OCI-LY1 (cell line): ENCODE results near the gene TSC22D1.

Experiments
- H2AFZ ChIP-seq: fragments of 200-600 bp; sonication (generic), shearing (Covaris generic); 2 replicates; pipeline ENCODE4 v1.6.0; 2014; ENCODE audit warnings: antibody characterized with exemption, mild to moderate bottlenecking, low read length
- H3F3A ChIP-seq: fragments of 200-600 bp; sonication (generic), shearing (Covaris generic); 2 replicates; pipeline ENCODE4 v1.6.0; 2014; ENCODE audit warnings: mild to moderate bottlenecking, antibody characterized with exemption, low read length, moderate library complexity; ENCODE audit not compliant: insufficient read depth
- H3K27ac ChIP-seq: fragments of 200-600 bp; sonication (generic); 2 replicates; pipeline ENCODE4 v1.5.1; 2014; ENCODE audit warnings: low read length, mixed run types, mild to moderate bottlenecking, low read depth; ENCODE audit not compliant: poor library complexity, severe bottlenecking
- H3K27me3 ChIP-seq: fragments of 200-600 bp; sonication (generic); 2 replicates; pipeline ENCODE4 v1.6.0; 2014; ENCODE audit warnings: antibody characterized with exemption, mild to moderate bottlenecking, low read length, moderate library complexity; ENCODE audit not compliant: insufficient read depth
- H3K36me3 ChIP-seq: fragments of 200-600 bp; sonication (generic); 2 replicates; pipeline ENCODE4 v1.6.1; 2014; ENCODE audit warnings: mild to moderate bottlenecking, antibody characterized with exemption, low read length, moderate library complexity, mixed read lengths; ENCODE audit not compliant: insufficient read depth
- H3K4me1 ChIP-seq: fragments of 200-600 bp; sonication (generic); 2 replicates; pipeline ENCODE4 v1.5.1; 2014; ENCODE audit warnings: mild to moderate bottlenecking, low read length, moderate library complexity; ENCODE audit not compliant: insufficient read depth, severe bottlenecking
- H3K4me2 ChIP-seq: fragments of 200-600 bp; sonication (generic), shearing (Covaris generic); 2 replicates; pipeline ENCODE4 v1.6.1; 2014; ENCODE audit warnings: low read length
- H3K4me3 ChIP-seq: fragments of 200-600 bp; sonication (generic); 2 replicates; pipeline ENCODE4 v1.5.1; 2014; ENCODE audit warnings: low read length, low read depth, mild to moderate bottlenecking, mixed read lengths; ENCODE audit not compliant: poor library complexity, severe bottlenecking
- H3K79me2 ChIP-seq: fragments of 200-600 bp; shearing (Covaris generic); 2 replicates; pipeline ENCODE4 v1.6.1; 2016; ENCODE audit warnings: mixed run types, low read length, mixed read lengths; ENCODE audit not compliant: insufficient read depth
- H3K9ac ChIP-seq: fragments of 200-600 bp; sonication (generic), shearing (Covaris generic); 2 replicates; pipeline ENCODE4 v1.6.1; 2014; ENCODE audit warnings: mild to moderate bottlenecking, low read length, mixed read lengths
- H3K9me2 ChIP-seq: fragments of 200-600 bp; sonication (generic), shearing (Covaris generic); 2 replicates; pipeline ENCODE4 v1.6.1; 2014; ENCODE audit warnings: low read depth, mild to moderate bottlenecking, low read length, mixed read lengths
- H3K9me3 ChIP-seq: fragments of 200-600 bp; shearing (Covaris generic); 2 replicates; pipeline ENCODE4 v1.6.1; 2014; ENCODE audit warnings: low read length, mixed read lengths
- H4K20me1 ChIP-seq: fragments of 200-600 bp; sonication (generic), shearing (Covaris generic); 2 replicates; pipeline ENCODE4 v1.6.0; 2016; ENCODE audit warnings: mild to moderate bottlenecking, low read length; ENCODE audit not compliant: insufficient read depth
- CTCF ChIP-seq: fragments of 200-600 bp; sonication (generic), shearing (Covaris generic); IDR thresholded peaks from 2 replicates; pipeline ENCODE4 v1.5.1; 2017; ENCODE audit warnings: mild to moderate bottlenecking, antibody characterized with exemption, low read length, moderate library complexity, mixed read lengths
- EZH2 ChIP-seq: fragments of 200-600 bp; sonication (generic), shearing (Covaris generic); IDR thresholded peaks from 2 replicates; pipeline ENCODE4 v1.8.0; 2017; ENCODE audit warnings: borderline replicate concordance, mixed run types, mild to moderate bottlenecking, antibody characterized with exemption, low read length, moderate library complexity, mixed read lengths

TSC22D1 gene

GRCh38 chr13:44438234-44438579 is 137.9 kb downstream of the TSC22D1 start:
- Histone ChIP-seq H2AFZ (no peak overlapping the region), H3K9me2 (no peaks in the 10 kb centered on the region), H3K27ac (no peak overlapping the region), H3K4me2 (no peak overlapping the region), H3K36me3 (peaks cover 13% of the 10 kb centered on the region), H3K27me3 (no peaks in the 10 kb centered on the region), H3K4me1 (peaks cover 23% of the 10 kb centered on the region), H3K9me3 (no peaks in the 10 kb centered on the region), H3K4me3 (no peak overlapping the region), H3F3A (no peaks in the 10 kb centered on the region), H3K9ac (no peak overlapping the region), H3K79me2 (no peaks in the 10 kb centered on the region), H4K20me1 (no peaks in the 10 kb centered on the region)
- TF ChIP-seq CTCF = 0 out of 2 replicates have a peak, but pooled peaks have one; percentile 1
- no peak for TF ChIP-seq EZH2

- Histone ChIP-seq H3K79me2 (no peaks in the 10 kb centered on the region), H3K9ac (peak overlapping the region; percentile 71), H3K27me3 (no peaks in the 10 kb centered on the region), H3K4me2 (peak overlapping the region; percentile 76), H3K9me2 (no peaks in the 10 kb centered on the region), H3K4me3 (peak overlapping the region; percentile 65), H4K20me1 (no peaks in the 10 kb centered on the region), H3K27ac (peak overlapping the region; percentile 58), H3K36me3 (peaks cover 16% of the 10 kb centered on the region), H3K4me1 (peaks cover 23% of the 10 kb centered on the region), H3F3A (no peaks in the 10 kb centered on the region), H2AFZ (no peak overlapping the region), H3K9me3 (no peaks in the 10 kb centered on the region)
- no peak for TF ChIP-seq EZH2
- peak; percentile 62 for TF ChIP-seq CTCF
These were observed 138.5 kb downstream of the TSC22D1 start for GRCh38 chr13:44437356-44438233.

DNA sequence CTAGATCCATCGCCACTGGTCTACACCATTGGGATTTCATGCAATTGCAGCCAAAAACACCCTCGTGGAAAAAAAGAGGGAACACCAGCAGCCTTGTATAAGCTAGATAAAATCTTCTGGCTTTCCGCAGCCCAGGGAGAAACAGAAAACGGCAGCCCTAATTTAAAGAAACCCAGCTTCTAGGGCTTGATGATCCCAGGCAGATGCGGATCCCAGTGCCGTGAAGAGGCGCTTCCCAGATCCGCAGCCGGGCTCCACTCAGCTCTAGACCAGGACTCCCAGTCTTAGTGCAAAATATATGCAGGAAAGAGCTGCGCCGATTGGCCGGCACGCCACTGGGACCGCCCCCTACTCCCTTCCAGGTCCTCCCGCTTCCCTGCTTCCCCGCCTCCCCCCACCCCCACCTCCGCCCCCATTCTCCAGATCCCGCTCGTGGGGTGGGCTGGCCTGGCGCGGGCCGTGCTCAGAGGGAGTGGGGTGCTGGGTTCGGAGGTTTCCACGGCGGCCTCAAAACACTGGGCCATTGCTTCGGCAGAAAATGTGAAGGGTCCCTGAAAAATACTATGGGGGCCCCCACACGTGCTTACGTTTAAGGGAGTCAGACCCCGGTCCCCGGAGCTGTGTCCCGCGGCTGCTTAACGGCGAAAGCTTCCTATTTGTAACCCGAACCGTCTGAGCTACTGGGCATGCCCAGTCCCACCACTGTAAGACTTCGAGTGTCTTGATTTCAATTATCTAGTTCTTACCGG is 139.4 kb downstream of the TSC22D1 start:
- H3K4me3 ChIP-seq = peak overlapping the region; percentile 65
- peak overlapping the region; percentile 76 for H3K4me2 ChIP-seq
- H2AFZ ChIP-seq = no peak overlapping the region

More for the DNA sequence above, 139.4 kb downstream of the TSC22D1 start:
- Histone ChIP-seq H3K9me3 (no peaks in the 10 kb centered on the region), H3K4me1 (peaks cover 23% of the 10 kb centered on the region), H3K27me3 (no peaks in the 10 kb centered on the region), H4K20me1 (no peaks in the 10 kb centered on the region), H3F3A (no peaks in the 10 kb centered on the region), H3K36me3 (peaks cover 16% of the 10 kb centered on the region), H3K9me2 (no peaks in the 10 kb centered on the region), H3K79me2 (no peaks in the 10 kb centered on the region), H3K9ac (peak overlapping the region; percentile 71), H3K27ac (peak overlapping the region; percentile 58)
- TF ChIP-seq CTCF (no peak), EZH2 (no peak)
